GM12801 (cell line): Measurements from ENCODE around the gene EMC9.

Experiments used
- TF ChIP-seq, protein P1 (sequence below): IDR thresholded peaks from one replicate; pipeline ENCODE4 v1.5.1; 2011; ENCODE audit warnings: control low read depth; ENCODE audit not compliant: insufficient read length; ENCODE audit errors: extremely low read depth

Gene EMC9

DNA sequence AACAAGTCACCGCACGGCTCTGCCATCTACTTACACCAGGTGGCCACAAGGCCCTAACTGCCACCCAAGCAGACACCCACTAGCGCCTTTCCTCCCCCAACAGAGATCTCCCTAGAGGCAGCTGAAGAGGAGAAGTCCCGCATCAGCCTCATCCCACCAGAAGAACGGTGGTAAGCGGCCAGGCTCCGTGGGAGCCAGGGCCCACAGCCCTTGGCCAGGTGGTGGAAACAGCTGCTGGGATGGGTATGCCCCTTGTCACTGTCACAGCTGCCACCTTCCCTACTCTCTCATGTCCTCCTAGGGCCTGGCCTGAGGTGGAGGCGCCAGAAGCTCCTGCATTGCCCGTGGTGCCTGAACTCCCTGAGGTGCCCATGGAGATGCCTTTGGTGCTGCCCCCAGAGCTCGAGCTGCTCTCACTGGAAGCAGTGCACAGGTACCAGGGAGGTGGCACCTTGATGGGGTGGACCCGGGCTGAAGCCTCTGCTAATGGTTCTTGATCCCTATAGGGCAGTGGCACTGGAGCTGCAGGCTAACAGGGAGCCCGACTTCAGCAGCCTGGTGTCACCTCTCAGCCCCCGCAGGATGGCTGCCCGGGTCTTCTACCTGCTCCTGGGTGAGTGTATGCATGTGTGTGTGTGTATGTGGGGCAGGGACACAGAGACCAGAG lies 38.0 kb upstream of the EMC9 start:
- TF ChIP-seq, protein P1, sequence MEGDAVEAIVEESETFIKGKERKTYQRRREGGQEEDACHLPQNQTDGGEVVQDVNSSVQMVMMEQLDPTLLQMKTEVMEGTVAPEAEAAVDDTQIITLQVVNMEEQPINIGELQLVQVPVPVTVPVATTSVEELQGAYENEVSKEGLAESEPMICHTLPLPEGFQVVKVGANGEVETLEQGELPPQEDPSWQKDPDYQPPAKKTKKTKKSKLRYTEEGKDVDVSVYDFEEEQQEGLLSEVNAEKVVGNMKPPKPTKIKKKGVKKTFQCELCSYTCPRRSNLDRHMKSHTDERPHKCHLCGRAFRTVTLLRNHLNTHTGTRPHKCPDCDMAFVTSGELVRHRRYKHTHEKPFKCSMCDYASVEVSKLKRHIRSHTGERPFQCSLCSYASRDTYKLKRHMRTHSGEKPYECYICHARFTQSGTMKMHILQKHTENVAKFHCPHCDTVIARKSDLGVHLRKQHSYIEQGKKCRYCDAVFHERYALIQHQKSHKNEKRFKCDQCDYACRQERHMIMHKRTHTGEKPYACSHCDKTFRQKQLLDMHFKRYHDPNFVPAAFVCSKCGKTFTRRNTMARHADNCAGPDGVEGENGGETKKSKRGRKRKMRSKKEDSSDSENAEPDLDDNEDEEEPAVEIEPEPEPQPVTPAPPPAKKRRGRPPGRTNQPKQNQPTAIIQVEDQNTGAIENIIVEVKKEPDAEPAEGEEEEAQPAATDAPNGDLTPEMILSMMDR = no peak

DNA sequence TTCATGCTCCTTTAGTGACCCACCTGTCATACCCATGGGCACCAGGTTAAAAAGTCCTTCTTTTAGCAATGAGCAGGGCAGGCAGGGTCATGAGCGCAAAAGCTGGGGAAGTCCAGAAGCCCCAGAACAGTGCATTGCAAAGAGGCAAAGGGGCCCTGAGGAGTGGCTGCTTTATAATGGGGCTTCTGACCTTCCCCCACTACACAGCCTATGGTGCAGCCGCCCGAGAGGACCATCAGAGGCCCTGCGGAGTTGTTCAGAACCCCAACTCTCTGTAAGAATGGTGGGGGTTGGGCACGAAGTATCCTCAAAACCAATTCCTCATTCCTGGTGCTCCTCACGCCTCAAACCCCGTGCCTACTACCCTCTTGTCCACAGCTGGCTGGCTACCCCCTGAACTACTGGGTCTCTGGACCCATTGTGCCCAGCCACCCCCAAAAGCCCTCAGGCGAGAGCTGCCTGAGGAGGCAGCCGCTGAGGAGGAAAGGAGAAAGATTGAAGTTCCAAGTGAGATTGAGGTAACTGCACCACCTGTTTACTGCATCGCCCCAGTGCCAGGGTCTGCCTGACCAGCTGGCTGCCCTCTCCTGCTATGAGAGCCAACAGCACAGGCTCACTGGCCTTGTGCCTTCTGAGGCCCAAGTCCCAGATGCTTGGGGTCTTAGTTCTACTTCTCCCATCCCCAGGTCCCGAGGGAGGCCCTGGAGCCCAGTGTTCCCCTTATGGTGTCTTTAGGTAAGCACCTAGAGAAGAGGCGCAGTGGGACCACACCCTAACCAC lies 37.2 kb upstream of the EMC9 start:
- TF ChIP-seq, protein P1 = no peak

DNA sequence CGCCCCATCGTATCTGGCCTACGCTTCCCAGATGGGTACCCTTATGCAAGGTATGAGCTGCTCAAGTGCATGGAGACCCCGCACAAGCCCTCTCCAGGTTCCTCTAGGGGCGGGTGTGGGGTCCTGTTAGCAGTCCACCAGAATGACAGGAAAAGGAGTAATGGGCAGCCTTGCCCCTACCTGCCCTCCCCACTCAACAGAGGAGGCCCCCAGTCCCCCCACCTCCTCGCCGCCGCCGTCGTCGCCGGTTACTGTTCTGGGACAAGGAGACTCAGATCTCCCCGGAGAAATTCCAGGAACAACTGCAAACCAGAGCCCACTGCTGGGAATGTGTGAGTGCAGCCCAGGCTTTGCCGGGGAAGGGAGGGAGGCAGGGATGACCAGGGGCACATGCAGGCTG lies 36.5 kb upstream of the EMC9 start:
- TF ChIP-seq, protein P1 = no peak

DNA sequence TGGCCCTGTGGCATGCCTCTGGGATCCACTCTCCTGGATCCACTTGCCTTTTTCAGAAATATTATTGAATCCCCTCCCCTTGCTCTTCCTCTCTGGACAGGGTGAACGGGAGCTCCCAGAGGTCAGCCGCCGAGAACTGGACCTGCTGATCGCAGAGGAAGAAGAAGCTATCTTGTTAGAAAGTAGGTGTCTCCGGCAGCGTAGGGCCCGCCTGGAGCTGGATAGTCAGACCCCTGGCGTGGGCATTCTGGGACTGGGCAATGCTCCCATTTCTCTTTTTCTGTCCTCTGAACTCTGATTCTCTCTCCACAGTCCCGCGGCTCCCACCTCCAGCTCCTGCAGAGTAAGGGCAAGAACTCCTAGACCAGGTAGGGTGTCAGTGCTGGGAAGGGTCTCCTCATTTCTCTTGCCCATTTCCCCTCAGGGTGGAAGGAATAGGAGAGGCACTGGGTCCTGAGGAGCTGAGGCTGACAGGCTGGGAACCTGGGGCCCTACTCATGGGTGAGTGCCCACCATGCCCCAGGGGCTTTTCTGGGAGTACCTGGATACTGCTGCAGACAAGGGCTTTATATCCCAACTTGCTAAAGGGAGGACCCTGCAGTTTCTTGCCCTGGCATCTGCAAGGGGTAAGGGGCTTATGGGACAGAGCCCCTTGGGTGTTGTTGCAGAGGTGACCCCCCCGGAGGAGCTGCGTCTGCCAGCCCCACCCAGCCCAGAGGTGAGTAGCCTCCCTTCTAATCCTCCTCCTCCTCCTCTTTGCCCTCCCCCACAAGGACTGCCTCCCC lies 35.8 kb upstream of the EMC9 start:
- TF ChIP-seq, protein P1 = no peak

DNA sequence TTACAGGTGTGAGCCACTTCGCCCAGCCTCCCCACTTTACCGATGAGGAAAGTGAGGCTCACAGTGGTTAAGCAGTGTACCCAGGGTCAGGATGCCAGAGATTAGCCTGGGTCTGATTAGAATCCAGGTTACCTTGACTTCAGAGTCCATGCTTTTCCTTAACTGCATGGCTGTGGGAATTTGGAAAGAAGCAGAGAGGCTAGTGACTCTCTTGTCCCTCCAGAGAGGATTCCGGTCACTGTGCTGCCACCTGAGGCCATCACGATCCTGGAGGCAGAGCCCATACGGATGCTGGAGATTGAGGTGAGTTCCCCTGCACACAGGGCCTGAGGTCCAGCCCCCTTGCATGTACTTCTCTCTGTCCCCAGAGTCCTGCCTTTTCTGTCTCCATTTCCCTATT lies 35.2 kb upstream of the EMC9 start:
- TF ChIP-seq, protein P1 = no peak

DNA sequence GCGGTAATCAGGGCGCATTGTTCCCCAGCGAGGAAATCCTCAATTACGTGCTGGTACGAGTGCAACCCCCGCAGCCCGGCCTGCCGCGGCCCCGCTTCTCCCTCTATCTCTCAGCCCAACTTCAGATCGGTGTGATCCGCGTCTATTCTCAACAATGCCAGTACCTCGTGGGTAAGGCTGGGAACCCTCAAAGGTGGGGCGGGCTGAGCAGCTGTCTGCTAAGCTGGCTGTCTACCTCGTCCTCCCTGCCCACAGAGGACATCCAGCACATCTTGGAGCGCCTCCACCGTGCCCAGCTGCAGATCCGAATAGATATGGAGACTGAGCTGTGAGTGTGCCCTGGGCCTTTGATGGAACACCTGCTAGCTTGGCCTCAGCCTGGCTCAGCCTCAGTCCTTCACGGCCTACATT lies 31.5 kb upstream of the EMC9 start:
- TF ChIP-seq, protein P1 = no peak

DNA sequence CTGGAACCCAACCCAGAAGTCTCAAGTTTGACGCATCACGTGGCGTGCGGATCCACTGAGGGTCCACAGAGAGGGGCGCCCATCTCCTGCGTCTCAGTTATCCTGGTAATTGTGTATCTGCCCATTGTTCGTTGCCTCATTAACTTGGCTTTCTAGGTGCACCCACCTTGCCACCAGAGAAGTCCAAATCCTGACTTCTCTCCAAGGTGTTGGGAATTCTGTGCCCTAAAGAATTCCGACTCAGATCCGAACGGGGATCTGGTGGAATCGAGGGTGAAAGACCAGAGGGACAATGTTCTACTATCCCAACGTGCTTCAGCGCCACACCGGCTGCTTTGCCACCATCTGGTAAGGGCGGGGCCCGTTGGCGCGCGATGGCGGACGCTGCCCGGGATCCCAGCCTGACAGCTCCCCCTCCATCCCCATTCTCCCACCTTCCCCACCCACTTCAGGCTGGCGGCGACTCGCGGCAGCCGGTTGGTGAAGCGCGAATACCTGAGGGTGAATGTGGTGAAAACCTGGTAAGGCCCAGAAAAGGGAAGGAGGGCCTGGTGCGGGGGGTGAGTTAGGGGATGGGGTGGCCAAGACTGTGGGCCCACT lies 31.0 kb upstream of the EMC9 start:
- TF ChIP-seq, protein P1 = no peak
